ENCODE data around the gene CDCA8. TPM values are rescaled to one million over a fixed set of nuclear protein-coding genes. Genes with fewer than 3 reads are reported as not detected.

The CDCA8 gene
- total and polyA plus RNA-seq, 11 donors: 0.12 to 5.0 (median 0.40) TPM; not detected in 1

DNA sequence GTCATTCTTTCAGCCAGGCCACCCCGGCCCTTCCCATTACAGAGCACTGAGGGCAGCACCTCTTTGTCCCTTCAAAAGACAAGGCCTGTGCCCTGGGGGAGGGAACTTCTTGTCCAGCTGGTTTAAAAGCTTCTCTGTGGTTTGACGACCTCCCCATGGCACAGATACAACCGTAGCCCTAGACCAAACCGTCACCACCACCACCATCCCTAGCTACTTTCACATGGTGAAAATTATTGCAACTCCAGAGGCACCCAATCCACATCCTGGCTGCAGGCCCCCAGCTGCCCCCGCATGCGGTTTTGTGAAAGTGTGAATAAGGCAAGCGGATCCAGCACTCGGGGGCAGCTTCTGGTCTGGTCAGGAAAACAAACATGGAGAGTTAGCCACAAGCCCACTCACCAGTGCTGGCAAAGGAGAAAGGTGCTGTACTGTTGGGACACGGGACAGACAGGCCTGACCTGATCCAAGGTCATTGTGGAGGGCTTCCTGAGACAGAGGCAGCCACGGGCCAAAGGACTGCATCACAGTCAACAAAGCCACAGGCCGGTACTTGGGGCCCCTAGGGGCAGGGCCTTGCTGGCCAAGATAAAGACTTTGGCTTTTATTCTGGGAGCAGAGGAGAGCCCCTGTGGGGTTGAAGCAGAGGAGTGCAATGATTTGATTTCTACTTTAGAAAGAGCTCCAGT, 31.2 kb downstream of the CDCA8 start:
- H3K4me1 ChIP-seq: peaks cover 0 to 6% (median 0%) of the 10 kb centered on the region in 12 donors
- TF ChIP-seq POLR2A (IDR thresholded peaks at IDR 0.05): no peak
- TF ChIP-seq, protein P1, sequence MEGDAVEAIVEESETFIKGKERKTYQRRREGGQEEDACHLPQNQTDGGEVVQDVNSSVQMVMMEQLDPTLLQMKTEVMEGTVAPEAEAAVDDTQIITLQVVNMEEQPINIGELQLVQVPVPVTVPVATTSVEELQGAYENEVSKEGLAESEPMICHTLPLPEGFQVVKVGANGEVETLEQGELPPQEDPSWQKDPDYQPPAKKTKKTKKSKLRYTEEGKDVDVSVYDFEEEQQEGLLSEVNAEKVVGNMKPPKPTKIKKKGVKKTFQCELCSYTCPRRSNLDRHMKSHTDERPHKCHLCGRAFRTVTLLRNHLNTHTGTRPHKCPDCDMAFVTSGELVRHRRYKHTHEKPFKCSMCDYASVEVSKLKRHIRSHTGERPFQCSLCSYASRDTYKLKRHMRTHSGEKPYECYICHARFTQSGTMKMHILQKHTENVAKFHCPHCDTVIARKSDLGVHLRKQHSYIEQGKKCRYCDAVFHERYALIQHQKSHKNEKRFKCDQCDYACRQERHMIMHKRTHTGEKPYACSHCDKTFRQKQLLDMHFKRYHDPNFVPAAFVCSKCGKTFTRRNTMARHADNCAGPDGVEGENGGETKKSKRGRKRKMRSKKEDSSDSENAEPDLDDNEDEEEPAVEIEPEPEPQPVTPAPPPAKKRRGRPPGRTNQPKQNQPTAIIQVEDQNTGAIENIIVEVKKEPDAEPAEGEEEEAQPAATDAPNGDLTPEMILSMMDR (IDR thresholded peaks at IDR 0.05): no peak
- H3K36me3 ChIP-seq: no peaks in the 10 kb centered on the region
- H3K9me3 ChIP-seq: no peaks in the 10 kb centered on the region
- intact Hi-C loops (cut with DNase I): no loop called here
- ATAC-seq (peak in 2 of 4 donors; percentile 24 to 32), DNase-seq (peak in 1 of 5 donors; percentile 35)
- peaks cover 0 to 40% (median 4%) of the 10 kb centered on the region in 9 donors for H3K27me3 ChIP-seq
- 43 to 49% (median 44%) methylated on average over 9 to 11 of the region's 11 CpGs for WGBS, 4 donors
- no peak overlapping the region for H3K4me3 ChIP-seq
- no peak overlapping the region for H3K27ac ChIP-seq

DNA sequence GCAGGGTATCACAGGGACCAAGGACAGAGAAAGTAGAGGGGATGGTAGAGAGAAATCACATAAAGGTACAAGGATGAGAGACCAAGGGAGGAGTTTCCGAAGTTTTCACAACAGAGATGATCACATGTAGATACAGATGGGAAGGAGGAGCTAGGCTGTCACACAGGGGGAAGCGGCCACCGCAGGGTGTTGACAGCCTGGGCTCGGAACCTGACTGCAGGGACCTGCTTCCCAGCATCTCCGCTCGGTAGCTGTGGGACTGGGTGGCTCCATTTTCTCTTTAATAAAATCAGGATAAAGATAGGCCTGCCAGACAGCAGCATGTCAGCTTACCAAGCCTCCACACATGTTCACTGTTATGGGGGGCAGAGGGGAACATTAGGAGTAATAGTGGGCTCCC, 32.3 kb downstream of the CDCA8 start:
- 59 to 82% (median 68%) methylated on average over 6 of the region's 6 CpGs for WGBS, 4 donors
- Histone ChIP-seq H3K4me3 (no peak overlapping the region), H3K9me3 (no peaks in the 10 kb centered on the region), H3K27me3 (peaks cover 0 to 49% (median 4%) of the 10 kb centered on the region in 9 donors), H3K36me3 (no peaks in the 10 kb centered on the region), H3K27ac (no peak overlapping the region), H3K4me1 (peaks cover 0 to 6% (median 0%) of the 10 kb centered on the region in 12 donors)
- intact Hi-C loops (cut with DNase I): no loop called here
- TF ChIP-seq, protein P1 (IDR thresholded peaks at IDR 0.05): no peak
- no peak for TF ChIP-seq POLR2A (IDR thresholded peaks at IDR 0.05)
- ATAC-seq (no peak), DNase-seq (no peak)

DNA sequence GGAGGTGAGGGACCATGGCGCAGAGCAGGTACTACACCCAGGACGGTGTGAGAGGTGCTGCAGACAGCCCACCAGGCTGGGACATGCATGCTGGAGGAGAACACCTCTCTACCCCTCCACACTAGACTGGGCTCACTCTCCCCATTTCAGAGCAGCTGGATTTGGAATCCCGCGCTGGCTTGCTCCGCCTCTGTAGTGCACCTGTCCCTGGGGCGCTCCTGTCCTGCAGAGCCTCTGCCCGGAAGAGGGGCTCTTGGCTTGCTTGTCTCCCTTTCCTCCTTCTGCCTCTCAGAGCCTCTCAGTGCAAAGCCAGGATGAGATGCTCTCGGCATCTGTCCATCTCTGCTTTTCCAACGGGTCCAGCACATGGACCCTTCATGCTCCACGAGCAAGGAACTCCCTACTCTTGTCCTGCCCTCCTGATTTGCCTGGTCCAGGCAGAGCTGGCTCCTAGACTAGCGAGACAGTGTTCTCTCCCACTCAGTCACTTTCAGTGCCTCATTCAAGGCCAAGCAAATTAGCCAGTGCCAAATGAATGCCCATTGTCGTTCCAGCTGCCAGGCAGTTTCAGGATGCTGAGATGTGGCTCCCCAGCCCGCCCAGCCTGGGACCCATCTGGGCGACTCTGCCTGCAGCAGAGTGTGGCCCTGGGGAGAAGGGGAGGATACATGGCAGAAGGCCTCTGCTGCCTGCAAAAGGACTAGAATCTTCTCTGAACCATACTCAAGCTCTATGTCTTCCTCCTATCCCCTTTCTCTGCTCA, 33.7 kb downstream of the CDCA8 start:
- no peaks in the 10 kb centered on the region for H3K36me3 ChIP-seq
- H3K4me1 ChIP-seq: peaks cover 0 to 6% (median 0%) of the 10 kb centered on the region in 12 donors
- intact Hi-C loops (cut with DNase I): no loop called here
- no peak for TF ChIP-seq POLR2A (IDR thresholded peaks at IDR 0.05)
- TF ChIP-seq, protein P1 (IDR thresholded peaks at IDR 0.05): no peak
- peaks cover 0 to 60% (median 4%) of the 10 kb centered on the region in 9 donors for H3K27me3 ChIP-seq
- H3K4me3 ChIP-seq: no peak overlapping the region
- H3K27ac ChIP-seq: no peak overlapping the region
- no peaks in the 10 kb centered on the region for H3K9me3 ChIP-seq
- 64 to 84% (median 78%) methylated on average over 13 to 14 of the region's 14 CpGs for WGBS, 4 donors
- no peak for ATAC-seq
- no peak for DNase-seq
